SKM-1 (cell line): ENCODE measurements around the gene UGP2.
A peak's percentile ranks its signal among the peaks of the same experiment; 100 is the strongest.

ENCODE experiments used
- DNase-seq: peaks from one replicate; lab custom pipeline; 2025; ENCODE audit not compliant: unreplicated experiment; lab: John Stamatoyannopoulos, UW

The UGP2 gene

DNA sequence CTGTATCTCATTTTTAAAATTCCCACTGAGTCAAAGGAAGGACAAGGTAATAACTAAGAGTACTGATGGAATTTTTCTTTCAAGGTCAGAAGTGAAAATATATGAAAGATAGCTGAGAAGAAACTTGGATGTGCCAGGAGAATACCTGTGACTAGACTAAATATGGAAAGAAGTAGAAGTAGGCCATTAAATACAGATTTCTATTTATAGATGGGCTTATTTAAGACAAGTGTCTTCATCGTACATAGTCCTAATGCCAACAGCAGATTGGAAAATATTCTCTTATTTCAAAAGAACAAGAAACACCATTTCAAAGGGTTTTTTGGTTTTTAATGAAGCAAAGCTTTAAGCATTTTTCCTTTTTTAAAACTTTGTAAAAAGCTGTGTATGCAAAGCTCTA lies 22.0 kb downstream of the UGP2 start:
- DNase-seq, result no peak

- no peak for DNase-seq
Observed at GRCh38 chr2:63865159-63865799, 23.6 kb downstream of the UGP2 start.

GRCh38 chr2:63866009-63866709 lies 24.5 kb downstream of the UGP2 start:
- no peak for DNase-seq

DNA sequence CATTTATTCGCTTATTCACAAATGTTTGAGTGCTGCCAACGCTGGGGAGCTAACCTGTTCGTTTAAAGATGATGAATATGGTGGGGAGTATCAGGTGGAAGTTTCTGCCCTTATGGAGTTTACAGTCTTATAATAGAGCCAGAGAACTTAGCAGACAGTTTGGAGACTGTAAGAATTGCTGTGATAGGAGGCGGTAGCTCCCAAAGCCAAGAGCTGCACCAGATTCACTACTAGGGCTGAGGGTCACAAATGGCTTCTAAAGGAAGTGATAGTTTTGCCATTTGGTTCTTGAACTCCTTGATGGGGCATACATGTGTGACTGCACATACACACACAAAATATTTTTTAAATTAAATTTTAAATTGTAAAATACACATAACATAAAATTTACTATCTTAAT lies 29.0 kb downstream of the UGP2 start:
- no peak for DNase-seq

DNA sequence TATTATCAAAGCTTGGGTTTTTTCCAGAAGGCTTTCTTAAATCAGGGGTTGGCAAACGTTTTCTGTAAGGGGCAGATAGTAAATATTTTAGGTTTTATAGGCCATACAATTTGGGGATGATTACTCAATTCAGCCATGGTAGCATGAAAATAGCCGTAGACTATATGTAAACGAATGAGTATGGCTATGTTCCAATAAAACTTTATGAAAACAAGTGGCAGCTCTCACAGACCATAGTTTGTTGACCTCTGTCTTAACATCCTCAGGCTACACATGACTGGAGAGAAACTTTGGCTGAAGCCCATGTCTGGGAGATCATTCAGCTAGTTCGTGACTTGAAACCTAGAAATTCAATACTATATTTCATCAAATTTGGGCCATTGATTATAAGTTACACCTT lies 30.2 kb downstream of the UGP2 start:
- no peak for DNase-seq

DNA sequence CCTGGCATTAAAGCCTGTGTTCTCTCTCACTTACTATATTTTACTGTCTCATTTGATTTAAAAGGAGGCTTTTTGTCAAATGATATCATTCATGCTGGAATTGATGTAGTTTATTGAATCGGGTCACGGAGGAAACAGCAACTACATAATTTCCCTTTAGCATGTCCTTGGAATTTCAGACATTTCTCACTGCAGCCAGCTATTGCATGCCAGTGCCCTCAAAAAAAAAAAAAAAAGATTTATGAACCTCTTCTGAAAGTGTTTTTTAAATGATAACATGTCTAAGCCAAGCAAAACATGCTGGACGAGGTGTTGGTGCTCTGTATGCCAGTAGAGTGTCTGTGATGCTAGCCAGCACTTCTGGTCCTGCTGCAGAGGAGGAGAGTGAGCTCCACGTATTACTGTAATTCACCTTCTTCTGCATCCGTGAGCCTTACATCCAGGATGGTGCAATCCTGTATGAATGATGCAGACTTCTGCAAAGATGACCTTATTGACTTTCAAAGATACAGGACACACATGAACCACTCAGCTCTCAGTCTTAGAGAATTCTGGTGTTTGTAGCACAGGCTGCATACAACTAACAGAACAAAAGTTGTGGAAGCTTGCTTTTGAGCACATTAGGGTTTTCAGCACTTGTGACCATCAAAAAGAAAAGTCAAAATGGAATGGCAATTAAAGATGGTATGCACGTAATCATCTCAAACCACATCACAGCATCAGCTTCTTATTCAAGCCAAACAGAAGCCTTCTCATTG lies 31.1 kb downstream of the UGP2 start:
- no peak for DNase-seq

DNA sequence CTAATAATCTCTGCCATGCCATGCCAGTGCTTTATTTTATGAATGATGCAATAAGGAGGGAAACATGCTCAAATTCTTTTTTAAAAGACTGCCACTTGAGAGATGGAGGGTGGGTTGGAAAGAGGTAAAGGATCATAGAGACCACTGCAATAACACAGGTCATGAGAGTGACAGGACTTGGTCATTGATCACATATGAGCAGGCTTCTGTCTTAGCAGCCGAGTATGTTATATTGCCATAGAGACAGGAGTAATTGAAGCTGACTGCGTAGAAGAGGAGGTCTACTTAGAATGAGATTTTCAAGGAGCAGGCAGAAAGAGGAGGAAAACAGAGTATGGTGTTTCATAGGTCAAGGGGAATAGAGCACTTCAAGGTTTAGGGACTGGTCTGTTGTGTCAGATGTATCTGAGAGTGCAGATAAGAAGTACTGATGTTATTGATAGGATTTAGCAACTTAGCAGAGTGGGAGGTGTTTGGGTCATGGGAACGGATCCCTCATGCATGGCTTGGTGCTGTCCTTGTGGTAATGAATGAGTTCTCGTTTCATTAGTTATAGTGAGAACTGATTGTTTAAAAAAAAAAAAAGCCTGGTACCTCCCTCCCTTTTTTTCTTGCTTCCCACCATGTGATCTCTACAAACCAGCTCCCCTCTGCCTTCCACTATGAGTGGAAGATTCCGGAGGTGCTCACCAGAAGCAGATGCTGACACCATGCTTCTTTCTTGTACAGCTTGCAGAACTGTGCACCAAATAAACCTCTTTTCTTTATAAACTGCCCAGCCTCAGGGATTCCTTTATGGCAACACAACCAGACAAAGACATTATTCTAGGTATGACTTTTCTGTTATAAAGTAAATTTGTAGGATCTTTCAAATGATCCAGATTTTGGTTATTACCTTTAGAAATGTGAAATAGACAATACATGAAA lies 32.8 kb downstream of the UGP2 start:
- no peak for DNase-seq

DNA sequence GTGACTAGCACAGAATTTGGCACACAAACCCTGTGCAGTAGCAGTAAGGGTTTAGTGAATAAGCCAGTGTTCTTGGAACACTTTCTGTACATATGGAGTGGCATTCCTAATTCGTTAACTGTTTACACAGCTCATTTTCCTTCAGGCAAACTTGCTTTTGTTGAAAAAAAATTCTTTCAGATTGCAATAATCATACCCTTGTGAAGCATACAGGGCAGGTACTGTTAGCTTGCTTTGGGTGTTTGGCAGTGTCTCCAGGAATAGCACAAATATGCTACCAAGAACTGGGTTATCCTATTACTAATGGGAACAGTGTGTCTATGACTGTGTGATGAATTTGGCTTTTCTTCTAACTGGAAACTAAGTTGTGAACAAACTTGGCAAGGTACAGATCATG lies 33.4 kb downstream of the UGP2 start:
- DNase-seq, result no peak

DNA sequence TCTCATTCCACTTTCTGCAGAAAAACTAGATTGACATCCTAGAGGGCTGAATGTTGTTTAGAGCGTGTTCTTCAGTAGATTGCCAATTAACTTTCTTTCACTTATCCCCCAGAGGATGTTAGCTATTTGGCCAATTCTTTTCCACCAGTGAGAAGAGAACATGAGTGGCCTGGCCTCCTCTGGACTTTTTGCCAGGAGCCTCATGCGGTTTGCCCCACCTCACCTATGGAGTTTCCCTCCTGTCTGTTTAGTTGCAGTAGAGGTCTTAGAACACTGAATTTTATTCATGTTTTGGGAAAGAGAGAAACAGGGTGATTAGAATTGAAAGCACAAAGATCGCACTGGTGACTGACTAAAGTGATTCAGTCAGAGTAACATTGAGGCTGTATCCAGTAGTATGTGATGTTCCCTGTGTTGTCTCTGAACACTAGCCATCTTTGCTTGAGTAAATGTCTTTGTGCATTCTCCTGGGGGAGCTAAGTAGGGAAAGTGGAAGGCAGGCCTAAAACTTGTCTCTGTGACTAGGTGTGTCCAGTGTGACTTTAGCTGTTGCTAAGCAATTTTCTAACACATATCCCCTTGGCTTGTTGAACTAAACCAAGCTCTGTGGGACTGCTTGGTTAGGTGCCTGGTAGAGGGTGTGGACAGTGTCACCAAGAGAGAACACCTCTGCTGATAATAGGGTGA lies 34.0 kb downstream of the UGP2 start:
- no peak for DNase-seq

DNA sequence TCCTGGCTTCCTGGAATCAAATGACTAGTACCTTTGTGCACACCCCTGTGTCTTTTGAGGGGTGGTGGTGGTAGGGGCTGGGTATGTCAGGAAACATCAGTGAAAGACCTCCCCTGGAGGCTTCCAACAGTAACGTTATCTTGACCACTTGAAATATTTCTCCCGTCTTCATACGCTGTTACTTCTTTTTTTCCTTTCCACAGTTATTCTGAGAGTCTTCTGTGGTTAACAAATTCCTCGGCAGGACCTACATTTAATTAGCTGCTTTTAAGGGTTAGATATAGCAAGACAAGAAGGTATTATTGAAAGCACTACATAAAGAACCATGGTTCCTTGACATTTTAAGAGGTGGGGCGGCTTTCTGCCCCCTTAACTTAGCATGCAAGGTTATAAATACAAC lies 34.6 kb downstream of the UGP2 start:
- no peak for DNase-seq

DNA sequence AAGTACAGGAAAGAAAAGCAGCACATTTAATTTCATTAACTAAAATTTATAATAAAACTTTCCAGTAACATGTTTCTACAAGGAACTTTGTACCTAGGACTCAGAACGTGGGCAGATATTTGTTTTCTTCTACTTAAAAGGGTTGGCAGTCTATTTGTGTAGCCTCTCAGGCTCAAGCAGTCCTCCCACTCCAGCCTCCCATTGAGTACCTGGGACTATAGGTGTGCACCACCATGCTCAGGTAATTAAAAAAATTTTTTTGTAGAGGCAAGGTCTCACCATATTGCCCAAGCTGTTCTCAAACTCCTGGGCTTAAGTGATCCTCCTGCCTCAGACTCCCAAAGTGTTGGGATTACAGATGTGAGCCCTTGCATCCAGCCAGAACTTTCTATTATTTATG lies 36.8 kb downstream of the UGP2 start:
- no peak for DNase-seq

DNA sequence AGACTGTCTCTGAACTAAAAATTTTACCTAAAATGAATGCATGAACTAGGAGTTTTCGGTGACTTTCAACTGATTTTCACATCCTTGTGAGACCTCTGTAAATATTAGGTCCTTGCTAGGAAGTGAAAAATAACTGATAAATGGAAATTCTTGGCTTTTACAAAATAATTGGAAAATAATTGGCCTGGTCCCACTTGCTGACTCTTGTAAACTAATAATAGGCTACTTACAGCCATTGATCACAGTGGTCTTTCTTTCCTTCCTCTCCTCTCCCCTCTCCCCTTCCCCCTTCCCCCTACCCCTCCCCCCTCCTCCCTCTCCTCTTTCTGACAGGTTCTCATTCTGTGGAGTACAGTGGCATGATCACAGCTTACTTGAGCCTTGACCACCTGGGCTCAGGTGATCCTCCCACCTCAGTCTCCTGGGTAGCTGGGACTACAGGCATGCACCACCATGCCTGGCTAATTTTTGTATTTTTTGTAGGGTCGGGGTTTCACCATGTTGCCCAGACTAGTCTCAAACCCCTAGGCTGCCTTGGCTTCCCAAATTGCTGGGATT lies 38.3 kb downstream of the UGP2 start:
- DNase-seq, result no peak

GRCh38 chr2:63880625-63881024 lies 38.9 kb downstream of the UGP2 start:
- DNase-seq, result no peak

DNA sequence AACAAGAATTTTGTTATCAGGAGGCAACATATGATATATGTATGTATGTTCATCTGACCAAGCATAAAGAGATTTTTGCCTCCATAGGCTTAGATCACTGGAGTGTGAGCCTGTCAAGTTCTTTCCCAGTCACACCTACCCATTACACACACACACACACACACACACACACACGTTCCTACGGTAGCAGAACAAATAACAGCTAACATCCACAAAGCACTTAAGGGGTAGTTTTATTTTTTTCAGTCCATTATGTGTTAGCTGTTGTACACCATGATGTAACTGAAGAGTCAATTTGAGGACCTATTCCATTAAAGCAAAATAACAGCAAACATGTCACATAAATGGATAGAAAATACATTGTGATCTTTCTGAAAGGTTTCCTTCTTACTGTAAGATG lies 39.5 kb downstream of the UGP2 start:
- DNase-seq, result no peak

DNA sequence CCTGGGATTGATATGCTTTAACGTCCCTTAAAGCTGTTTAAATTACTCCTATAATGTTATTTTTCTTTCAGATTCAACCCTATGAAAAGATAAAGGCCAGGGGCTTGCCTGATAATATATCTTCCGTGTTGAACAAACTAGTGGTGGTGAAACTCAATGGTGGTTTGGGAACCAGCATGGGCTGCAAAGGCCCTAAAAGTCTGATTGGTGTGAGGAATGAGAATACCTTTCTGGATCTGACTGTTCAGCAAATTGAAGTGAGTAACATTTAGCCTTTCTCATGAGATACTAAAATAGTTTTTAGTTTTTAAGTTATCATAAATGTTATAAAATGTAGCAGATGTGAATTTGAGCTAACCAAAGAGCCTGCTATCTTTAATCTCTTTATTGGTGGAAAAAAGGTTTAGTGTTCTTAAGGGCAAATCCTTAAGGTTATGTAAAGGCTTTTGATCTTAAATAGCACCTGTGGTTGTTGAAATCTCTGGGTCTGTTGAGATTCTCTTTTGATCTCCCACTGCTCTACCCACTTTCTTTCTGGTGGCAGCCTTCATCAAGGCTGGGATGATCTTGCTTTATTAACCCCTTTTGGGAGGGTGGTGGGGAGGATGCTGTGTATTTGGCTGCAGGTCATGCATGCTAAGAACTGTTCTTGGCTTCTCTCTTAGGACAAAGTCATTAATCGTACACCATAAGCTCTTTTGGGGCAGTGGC lies 40.9 kb downstream of the UGP2 start:
- no peak for DNase-seq

DNA sequence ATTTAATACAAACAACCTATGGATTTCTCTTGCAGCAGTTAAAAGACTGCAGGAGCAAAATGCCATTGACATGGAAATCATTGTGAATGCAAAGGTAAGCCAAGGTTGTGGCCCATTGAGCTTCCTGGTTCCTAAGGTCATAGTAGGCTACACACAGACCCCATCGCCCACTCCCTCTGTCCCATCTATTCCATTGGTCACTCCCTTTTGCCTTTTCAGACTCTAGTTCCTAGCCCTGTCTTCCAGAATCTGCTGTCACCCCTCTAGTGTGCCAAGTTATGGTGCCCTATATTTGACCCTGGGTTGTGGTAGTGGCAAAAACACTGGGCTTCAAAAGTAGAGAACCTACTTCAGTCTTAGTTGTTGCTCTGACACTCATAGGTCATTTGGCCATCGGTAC lies 44.7 kb downstream of the UGP2 start:
- DNase-seq, result no peak

GRCh38 chr2:63888053-63888452 lies 46.4 kb downstream of the UGP2 start:
- DNase-seq, result no peak

GRCh38 chr2:63888490-63889402 lies 47.0 kb downstream of the UGP2 start:
- peak; percentile 7 for DNase-seq

GRCh38 chr2:63890678-63891077 lies 49.0 kb downstream of the UGP2 start:
- no peak for DNase-seq
